NCI-H345 treated with DMSO at 0.1 percent for 48 hours (cell line): ENCODE results near the gene CCPG1.

Source experiments
- DNase-seq: peaks from one replicate; lab custom pipeline; 2025; ENCODE audit not compliant: unreplicated experiment; lab: John Stamatoyannopoulos, UW

Gene CCPG1

GRCh38 chr15:55389264-55389607 lies 18.9 kb downstream of the CCPG1 start:
- no peak for DNase-seq

GRCh38 chr15:55387027-55387426 lies 21.1 kb downstream of the CCPG1 start:
- no peak for DNase-seq

- DNase-seq, result no peak
Observed at GRCh38 chr15:55383687-55384086, 24.5 kb downstream of the CCPG1 start.

GRCh38 chr15:55381595-55381994 lies 26.6 kb downstream of the CCPG1 start:
- DNase-seq, result no peak

GRCh38 chr15:55379095-55379494 lies 29.1 kb downstream of the CCPG1 start:
- no peak for DNase-seq

- no peak for DNase-seq
Observed at GRCh38 chr15:55372701-55373440, 35.3 kb downstream of the CCPG1 start.

- DNase-seq, result no peak
Observed at GRCh38 chr15:55366981-55367380, 41.2 kb downstream of the CCPG1 start.

- no peak for DNase-seq
Observed at GRCh38 chr15:55362641-55363040, 45.5 kb downstream of the CCPG1 start.

- DNase-seq, result no peak
Observed at GRCh38 chr15:55361048-55361447, 47.1 kb downstream of the CCPG1 start.

GRCh38 chr15:55360256-55360655 lies 47.9 kb downstream of the CCPG1 start:
- no peak for DNase-seq

- no peak for DNase-seq
Observed at GRCh38 chr15:55358471-55358870, 49.7 kb downstream of the CCPG1 start.

GRCh38 chr15:55357774-55358173 lies 50.4 kb downstream of the CCPG1 start:
- DNase-seq, result no peak

GRCh38 chr15:55356985-55357585 lies 51.1 kb downstream of the CCPG1 start:
- no peak for DNase-seq

- DNase-seq, result no peak
Observed at GRCh38 chr15:55353025-55353424, 55.1 kb downstream of the CCPG1 start.

- DNase-seq, result no peak
Observed at GRCh38 chr15:55349282-55349681, 58.9 kb downstream of the CCPG1 start.

- no peak for DNase-seq
Observed at GRCh38 chr15:55348281-55348778, 59.8 kb downstream of the CCPG1 start.

- DNase-seq, result no peak
Observed at GRCh38 chr15:55344206-55344605, 64.0 kb downstream of the CCPG1 start.

GRCh38 chr15:55343168-55343567 lies 65.0 kb downstream of the CCPG1 start:
- no peak for DNase-seq

GRCh38 chr15:55337160-55337559 lies 71.0 kb downstream of the CCPG1 start:
- DNase-seq, result no peak

- DNase-seq, result no peak
Observed at GRCh38 chr15:55334997-55335396, 73.2 kb downstream of the CCPG1 start.

- DNase-seq, result no peak
Observed at GRCh38 chr15:55334371-55334770, 73.8 kb downstream of the CCPG1 start.

- no peak for DNase-seq
Observed at GRCh38 chr15:55327387-55327786, 80.8 kb downstream of the CCPG1 start.

- no peak for DNase-seq
Observed at GRCh38 chr15:55322467-55322866, 85.7 kb downstream of the CCPG1 start.
